ENCODE results near the gene APOL3. TPM values are rescaled to one million over a fixed set of nuclear protein-coding genes. Genes with fewer than 3 reads are reported as not detected.
"Not testable (repeated sequence)": the region's sequence is repeated elsewhere in the genome, so short reads cannot be mapped to it uniquely, and the experiment has no call there.

The APOL3 gene
- total and polyA plus RNA-seq, 3 donors from 2014 or later: 10.6 to 20.9 (median 13.6) TPM

GRCh38 chr22:36201630-36202319, 41.2 kb upstream of the APOL3 start, which contains the start of gene APOL4:
Gene APOL4 (minus strand): TSS chr22:36201809. CDS start chr22:36201734, 75 bp downstream.
- Histone ChIP-seq H3K4me1 (peaks cover 22% of the 10 kb centered on the region), H3K27me3 (no peaks in the 10 kb centered on the region), H3K4me3 (no peak within 1 kb of the TSS), H3K9me3 (no peaks in the 10 kb centered on the region), H3K27ac (no peak within 1 kb of the TSS), H3K36me3 (ENCODE audit: low read depth, missing control alignments) (no peaks in the 10 kb centered on the region)
- intact Hi-C loops (cut with DNase I; ENCODE audit: low total_unique reads): no loop called here
- no peak for TF ChIP-seq CTCF (IDR thresholded peaks at IDR 0.05)
- TF ChIP-seq POLR2A (IDR thresholded peaks at IDR 0.05): no peak
- 35 to 37% methylated on average over 8 to 10 of the region's 13 CpGs for WGBS, 2 donors
- DNase-seq: peak; percentile 75

GRCh38 chr22:36201025-36201424, 40.5 kb upstream of the APOL3 start:
- intact Hi-C loops (cut with DNase I; ENCODE audit: low total_unique reads); H3K9me3 ChIP-seq; H3K36me3 ChIP-seq (ENCODE audit: low read depth, missing control alignments); H3K4me3 ChIP-seq; H3K27me3 ChIP-seq; H3K27ac ChIP-seq; DNase-seq: not testable (repeated sequence)
- H3K4me1 ChIP-seq: peaks cover 22% of the 10 kb centered on the region
- WGBS, 2 donors: 83% methylated on average over 1 of the region's 5 CpGs; no CpG with 5 or more reads in 1 of the 2 donors

GRCh38 chr22:36199001-36199551, 38.5 kb upstream of the APOL3 start:
- no peak for DNase-seq
- no peaks in the 10 kb centered on the region for H3K36me3 ChIP-seq (ENCODE audit: low read depth, missing control alignments)
- H3K27ac ChIP-seq: no peak overlapping the region
- H3K27me3 ChIP-seq: no peaks in the 10 kb centered on the region
- TF ChIP-seq POLR2A (IDR thresholded peaks at IDR 0.05): no peak
- TF ChIP-seq CTCF (IDR thresholded peaks at IDR 0.05): no peak
- WGBS, 2 donors: 77% methylated on average over 5 of the region's 5 CpGs; no CpG with 5 or more reads in 1 of the 2 donors
- no peak overlapping the region for H3K4me3 ChIP-seq
- H3K4me1 ChIP-seq: peaks cover 22% of the 10 kb centered on the region
- no peaks in the 10 kb centered on the region for H3K9me3 ChIP-seq
- intact Hi-C loops (cut with DNase I; ENCODE audit: low total_unique reads): loop anchor here (10.0 kb wide), 1 partner anchor 86 kb away; no protein-coding TSS in a partner anchor

- TF ChIP-seq POLR2A (IDR thresholded peaks at IDR 0.05) (no peak), CTCF (IDR thresholded peaks at IDR 0.05) (no peak)
- peak overlapping the region in 1 of 2 donors; percentile 56 for H3K27ac ChIP-seq
- H3K4me1 ChIP-seq: peaks cover 22% of the 10 kb centered on the region
- H3K36me3 ChIP-seq (ENCODE audit: low read depth, missing control alignments): no peaks in the 10 kb centered on the region
- DNase-seq: no peak
- intact Hi-C loops (cut with DNase I; ENCODE audit: low total_unique reads): loop anchor here (10.0 kb wide), 1 partner anchor 86 kb away; no protein-coding TSS in a partner anchor
- H3K4me3 ChIP-seq: no peak overlapping the region
- no peaks in the 10 kb centered on the region for H3K27me3 ChIP-seq
- no peaks in the 10 kb centered on the region for H3K9me3 ChIP-seq
- WGBS, 2 donors: 92 to 93% methylated on average over 3 of the region's 3 CpGs
Measured at GRCh38 chr22:36198536-36198935, 38.0 kb upstream of the APOL3 start.

GRCh38 chr22:36197514-36198146, 37.1 kb upstream of the APOL3 start:
- H3K9me3 ChIP-seq: no peaks in the 10 kb centered on the region
- 55 to 69% methylated on average over 8 of the region's 8 CpGs for WGBS, 2 donors
- peaks cover 22% of the 10 kb centered on the region for H3K4me1 ChIP-seq
- H3K27me3 ChIP-seq: no peaks in the 10 kb centered on the region
- DNase-seq: peak; percentile 61
- H3K27ac ChIP-seq: peak overlapping the region; percentile 24 to 56
- no peak for TF ChIP-seq POLR2A (IDR thresholded peaks at IDR 0.05)
- TF ChIP-seq CTCF (IDR thresholded peaks at IDR 0.05): no peak
- intact Hi-C loops (cut with DNase I; ENCODE audit: low total_unique reads): loop anchor here (10.0 kb wide), 1 partner anchor 87 kb away; no protein-coding TSS in a partner anchor
- no peak overlapping the region for H3K4me3 ChIP-seq
- no peaks in the 10 kb centered on the region for H3K36me3 ChIP-seq (ENCODE audit: low read depth, missing control alignments)

Measured in testis (tissue), 3 donors.